ENCODE measurements around the gene NINJ1. TPM values are rescaled to one million over a fixed set of nuclear protein-coding genes. Genes with fewer than 3 reads are reported as not detected.
A peak's percentile ranks its signal among the peaks of the same experiment; 100 is the strongest.

Gene NINJ1
- total RNA-seq, 4 donors from 2014 or later = 58.8 to 81.6 (median 75.2) TPM

- no peak for ATAC-seq
- Histone ChIP-seq H3K27me3 (no peaks in the 10 kb centered on the region), H3K9me3 (no peaks in the 10 kb centered on the region), H3K27ac (peak overlapping the region; percentile 47 to 98 (median 94)), H3K36me3 (no peaks in the 10 kb centered on the region), H3K4me1 (peaks cover 3 to 59% (median 46%) of the 10 kb centered on the region in 3 donors), H3K4me3 (peak overlapping the region; percentile 76 to 78)
- no peak for TF ChIP-seq POLR2AphosphoS5 (IDR thresholded peaks at IDR 0.05)
- no peak for TF ChIP-seq EP300 (IDR thresholded peaks at IDR 0.05)
- TF ChIP-seq, protein P1, sequence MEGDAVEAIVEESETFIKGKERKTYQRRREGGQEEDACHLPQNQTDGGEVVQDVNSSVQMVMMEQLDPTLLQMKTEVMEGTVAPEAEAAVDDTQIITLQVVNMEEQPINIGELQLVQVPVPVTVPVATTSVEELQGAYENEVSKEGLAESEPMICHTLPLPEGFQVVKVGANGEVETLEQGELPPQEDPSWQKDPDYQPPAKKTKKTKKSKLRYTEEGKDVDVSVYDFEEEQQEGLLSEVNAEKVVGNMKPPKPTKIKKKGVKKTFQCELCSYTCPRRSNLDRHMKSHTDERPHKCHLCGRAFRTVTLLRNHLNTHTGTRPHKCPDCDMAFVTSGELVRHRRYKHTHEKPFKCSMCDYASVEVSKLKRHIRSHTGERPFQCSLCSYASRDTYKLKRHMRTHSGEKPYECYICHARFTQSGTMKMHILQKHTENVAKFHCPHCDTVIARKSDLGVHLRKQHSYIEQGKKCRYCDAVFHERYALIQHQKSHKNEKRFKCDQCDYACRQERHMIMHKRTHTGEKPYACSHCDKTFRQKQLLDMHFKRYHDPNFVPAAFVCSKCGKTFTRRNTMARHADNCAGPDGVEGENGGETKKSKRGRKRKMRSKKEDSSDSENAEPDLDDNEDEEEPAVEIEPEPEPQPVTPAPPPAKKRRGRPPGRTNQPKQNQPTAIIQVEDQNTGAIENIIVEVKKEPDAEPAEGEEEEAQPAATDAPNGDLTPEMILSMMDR (IDR thresholded peaks at IDR 0.05) = no peak
- TF ChIP-seq POLR2A (IDR thresholded peaks at IDR 0.05) = no peak
- 50 to 78% methylated on average over 2 to 4 of the region's 14 CpGs for WGBS, 2 donors (ENCODE audit: low coverage in 1 of 2)
Measured at GRCh38 chr9:93134740-93135444, 841 bp upstream of the NINJ1 start.

DNA sequence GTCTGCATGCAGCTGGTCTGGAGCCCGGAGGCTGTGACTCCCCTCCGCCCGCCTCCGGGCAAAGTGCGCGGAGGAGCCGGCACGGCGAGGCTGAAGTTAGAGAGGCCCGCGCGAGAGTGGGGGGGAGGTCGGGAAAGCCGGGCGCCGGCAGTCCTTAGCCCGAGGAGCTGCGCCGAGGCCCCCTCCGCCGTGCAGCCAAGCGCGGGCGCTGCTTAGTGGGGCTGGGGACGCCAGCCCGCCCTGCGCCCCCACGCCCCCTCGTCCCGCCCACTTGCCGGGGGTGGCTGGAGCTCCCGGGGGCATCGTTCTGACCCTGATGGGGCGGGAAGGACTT is 403 bp downstream of the NINJ1 start:
- Histone ChIP-seq H3K27ac (peak overlapping the region; percentile 89 to 98 (median 98)), H3K9me3 (no peaks in the 10 kb centered on the region), H3K36me3 (no peaks in the 10 kb centered on the region), H3K27me3 (no peaks in the 10 kb centered on the region), H3K4me1 (peaks cover 3 to 72% (median 58%) of the 10 kb centered on the region in 3 donors), H3K4me3 (peak overlapping the region; percentile 76 to 78)
- no CpG with 5 or more reads among the region's 34 CpGs for WGBS, 2 donors (ENCODE audit: low coverage in 1 of 2)
- no peak for TF ChIP-seq EP300 (IDR thresholded peaks at IDR 0.05)
- TF ChIP-seq, protein P1 (IDR thresholded peaks at IDR 0.05) = no peak
- TF ChIP-seq POLR2A (IDR thresholded peaks at IDR 0.05) = peak in 1 of 2 donors; percentile 45
- peak; percentile 89 for TF ChIP-seq POLR2AphosphoS5 (IDR thresholded peaks at IDR 0.05)
- peak; percentile 73 for ATAC-seq

- no peaks in the 10 kb centered on the region for H3K9me3 ChIP-seq
- H3K36me3 ChIP-seq = no peaks in the 10 kb centered on the region
- no peak for TF ChIP-seq POLR2A (IDR thresholded peaks at IDR 0.05)
- TF ChIP-seq, protein P1 (IDR thresholded peaks at IDR 0.05) = peak in 1 of 4 experiments; percentile 6
- ATAC-seq = peak; percentile 2
- H3K27ac ChIP-seq = peak overlapping the region; percentile 89 to 98 (median 98)
- H3K27me3 ChIP-seq = no peaks in the 10 kb centered on the region
- peak overlapping the region; percentile 76 to 78 for H3K4me3 ChIP-seq
- 0% methylated on average over 2 of the region's 21 CpGs; no CpG with 5 or more reads in 1 of the 2 donors for WGBS, 2 donors (ENCODE audit: low coverage in 1 of 2)
- peaks cover 3 to 77% (median 63%) of the 10 kb centered on the region in 3 donors for H3K4me1 ChIP-seq
Measured at GRCh38 chr9:93132946-93133680, 938 bp downstream of the NINJ1 start.

- Histone ChIP-seq H3K4me3 (peak overlapping the region; percentile 76 to 78), H3K27ac (peak overlapping the region; percentile 89 to 98 (median 98)), H3K27me3 (no peaks in the 10 kb centered on the region), H3K4me1 (peaks cover 3 to 84% (median 71%) of the 10 kb centered on the region in 3 donors), H3K36me3 (no peaks in the 10 kb centered on the region), H3K9me3 (no peaks in the 10 kb centered on the region)
- 17 to 25% methylated on average over 2 to 3 of the region's 12 CpGs for WGBS, 2 donors (ENCODE audit: low coverage in 1 of 2)
- peak; percentile 45 for ATAC-seq
- TF ChIP-seq EP300 (IDR thresholded peaks at IDR 0.05) (no peak), POLR2AphosphoS5 (IDR thresholded peaks at IDR 0.05) (peak; percentile 67), POLR2A (IDR thresholded peaks at IDR 0.05) (peak; percentile 29 to 34)
- TF ChIP-seq, protein P1 (IDR thresholded peaks at IDR 0.05) = no peak
Measured at GRCh38 chr9:93132287-93132927, 1.6 kb downstream of the NINJ1 start.
